CD1c-positive myeloid dendritic cell (primary cell): Measurements from ENCODE around the gene PTAFR.

Source experiments
- DNase-seq: peaks from one replicate; pipeline ENCODE4 v3.0.0-alpha.2; 2016; ENCODE audit errors: extremely low spot score

Gene PTAFR

GRCh38 chr1:28178690-28179485, 2.4 kb upstream of the PTAFR start:
- DNase-seq, result no peak

GRCh38 chr1:28175955-28176485, 470 bp downstream of the PTAFR start:
- peak; percentile 31 for DNase-seq

GRCh38 chr1:28173980-28174297, 2.6 kb downstream of the PTAFR start:
- no peak for DNase-seq

- peak; percentile 61 for DNase-seq
Measured at GRCh38 chr1:28173151-28173979, 3.1 kb downstream of the PTAFR start.

- peak; percentile 94 for DNase-seq
Measured at GRCh38 chr1:28172713-28173150, 3.8 kb downstream of the PTAFR start.

GRCh38 chr1:28171246-28171645, 5.2 kb downstream of the PTAFR start:
- DNase-seq, result no peak

GRCh38 chr1:28170001-28170596, 6.4 kb downstream of the PTAFR start:
- DNase-seq, result peak; percentile 49

- DNase-seq, result no peak
Measured at GRCh38 chr1:28163496-28164161, 12.9 kb downstream of the PTAFR start.

GRCh38 chr1:28162151-28162550, 14.3 kb downstream of the PTAFR start:
- DNase-seq, result no peak

GRCh38 chr1:28161751-28162150, 14.7 kb downstream of the PTAFR start:
- peak; percentile 56 for DNase-seq

GRCh38 chr1:28160782-28161266, 15.7 kb downstream of the PTAFR start:
- peak; percentile 23 for DNase-seq

GRCh38 chr1:28159680-28160079, 16.8 kb downstream of the PTAFR start:
- DNase-seq, result peak; percentile 68

GRCh38 chr1:28159243-28159642, 17.2 kb downstream of the PTAFR start:
- DNase-seq, result peak; percentile 35

- no peak for DNase-seq
Measured at GRCh38 chr1:28157894-28158293, 18.6 kb downstream of the PTAFR start.

- DNase-seq, result peak; percentile 93
Measured at GRCh38 chr1:28156821-28157220, 19.7 kb downstream of the PTAFR start.

- no peak for DNase-seq
Measured at GRCh38 chr1:28155628-28156027, 20.9 kb downstream of the PTAFR start.

- peak; percentile 56 for DNase-seq
Measured at GRCh38 chr1:28154078-28154594, 22.4 kb downstream of the PTAFR start.

- no peak for DNase-seq
Measured at GRCh38 chr1:28150125-28150780, 26.2 kb downstream of the PTAFR start.

- no peak for DNase-seq
Measured at GRCh38 chr1:28148880-28149195, 27.7 kb downstream of the PTAFR start.

- DNase-seq, result no peak
Measured at GRCh38 chr1:28147264-28148094, 29.0 kb downstream of the PTAFR start.
